IPS-11a (cell line): Measurements from ENCODE around the gene NPFFR1.
"Not testable (repeated sequence)": the region's sequence is repeated elsewhere in the genome, so short reads cannot be mapped to it uniquely, and the experiment has no call there.

ENCODE experiments used
- H3K4me3 ChIP-seq: one replicate; pipeline ENCODE4 v1.5.1; 2013; ENCODE audit warnings: low read depth, low read length, control low read depth

The NPFFR1 gene

GRCh38 chr10:70227548-70228320 lies 56.1 kb downstream of the NPFFR1 start:
- no peak overlapping the region for H3K4me3 ChIP-seq

GRCh38 chr10:70223728-70224127 lies 60.1 kb downstream of the NPFFR1 start:
- no peak overlapping the region for H3K4me3 ChIP-seq

GRCh38 chr10:70222811-70223447 lies 60.9 kb downstream of the NPFFR1 start:
- H3K4me3 ChIP-seq = not testable (repeated sequence)

GRCh38 chr10:70222340-70222794 lies 61.4 kb downstream of the NPFFR1 start:
- H3K4me3 ChIP-seq = no peak overlapping the region

GRCh38 chr10:70221030-70221429 lies 62.8 kb downstream of the NPFFR1 start:
- H3K4me3 ChIP-seq = no peak overlapping the region

GRCh38 chr10:70212879-70213278 lies 70.9 kb downstream of the NPFFR1 start:
- H3K4me3 ChIP-seq = no peak overlapping the region

- H3K4me3 ChIP-seq = no peak overlapping the region
Observed at GRCh38 chr10:70212277-70212676, 71.5 kb downstream of the NPFFR1 start.

- H3K4me3 ChIP-seq = no peak overlapping the region
Observed at GRCh38 chr10:70206762-70207161, 77.0 kb downstream of the NPFFR1 start.

- no peak overlapping the region for H3K4me3 ChIP-seq
Observed at GRCh38 chr10:70201105-70201504, 82.7 kb downstream of the NPFFR1 start.

- no peak overlapping the region for H3K4me3 ChIP-seq
Observed at GRCh38 chr10:70198696-70199466, 84.9 kb downstream of the NPFFR1 start.
